ENCODE measurements around the gene NOTCH4. TPM values are rescaled to one million over a fixed set of nuclear protein-coding genes. Genes with fewer than 3 reads are reported as not detected.

Gene NOTCH4
- total and polyA plus RNA-seq, 9 of the 15 experiments (the other 6 are each of a cell fraction or from before 2014, with no cell fraction given), result 0.24 to 4.3 (median 1.7) TPM

- TF ChIP-seq ZNF143 (CRISPR knock-in tag; IDR thresholded peaks at IDR 0.05), result peak; percentile 45; the same call in 1 of the 2 replicates
- TF ChIP-seq MEF2D (tag; conservative IDR thresholded peaks at IDR 0.05; ENCODE audit: low read depth), result 0 out of 2 replicates have a peak, but pooled peaks have one; percentile 44
- no peak for TF ChIP-seq AFF1 (IDR thresholded peaks at IDR 0.05; ENCODE audit: low read depth in 1 of 2, partially characterized antibody in 2 of 2)
- TF ChIP-seq TCFL5 (CRISPR knock-in tag; conservative IDR thresholded peaks at IDR 0.05), result no peak
- TF ChIP-seq FIP1L1 (IDR thresholded peaks at IDR 0.05; ENCODE audit: low read depth, low read length, poor library complexity, severe bottlenecking), result no peak
- TF ChIP-seq ZNF431 (CRISPR knock-in tag; IDR thresholded peaks at IDR 0.05), result no peak
- no peak for TF ChIP-seq FOXP4 (CRISPR knock-in tag; IDR thresholded peaks at IDR 0.05; ENCODE audit: borderline replicate concordance)
- no peak for TF ChIP-seq PTTG1 (tag; IDR thresholded peaks at IDR 0.05; ENCODE audit: low read depth)
- TF ChIP-seq ZNF316 (IDR thresholded peaks at IDR 0.05), result peak; percentile 46; the same call in 1 of the 2 replicates
- TF ChIP-seq ZNF395 (CRISPR knock-in tag; IDR thresholded peaks at IDR 0.05), result peak; percentile 50; the same call in 1 of the 2 replicates
Measured at GRCh38 chr6:32196682-32197616, 26.9 kb downstream of the NOTCH4 start (continued).

All from K562 (cell line).